Activated CD8-positive, alpha-beta memory T cell treated with anti-CD3 and anti-CD28 coated beads, Interleukin-2, amount 50 U/mL, for 24 hours (primary cell): ENCODE data around the gene CDC123.
A peak's percentile ranks its signal among the peaks of the same experiment; 100 is the strongest.
"Not testable (repeated sequence)": the region's sequence is repeated elsewhere in the genome, so short reads cannot be mapped to it uniquely, and the experiment has no call there.

Experiments
- DNase-seq: peaks from one replicate; pipeline ENCODE4 v3.0.0-alpha.2; 2020; ENCODE audit errors: extremely low read depth

CDC123 gene

GRCh38 chr10:12195603-12196506, at the start of gene CDC123, which contains the start of gene NUDT5:
Gene CDC123 (plus strand): TSS chr10:12196188. CDS start chr10:12196246, 58 bp downstream.
Gene NUDT5 (minus strand): TSS chr10:12195891. CDS start chr10:12186291, 9,600 bp downstream.
- DNase-seq: peak; percentile 71

GRCh38 chr10:12150163-12150562, 45.8 kb upstream of the CDC123 start:
- no peak for DNase-seq

- DNase-seq: no peak
These were observed 41.5 kb upstream of the CDC123 start for GRCh38 chr10:12154516-12154915.

- DNase-seq: no peak
These were observed 39.4 kb upstream of the CDC123 start for GRCh38 chr10:12156367-12157123.

- no peak for DNase-seq
These were observed 37.9 kb upstream of the CDC123 start for GRCh38 chr10:12158111-12158510.

- DNase-seq: no peak
These were observed 35.3 kb upstream of the CDC123 start for GRCh38 chr10:12160664-12161063.

GRCh38 chr10:12162927-12163326, 33.1 kb upstream of the CDC123 start:
- DNase-seq: no peak

GRCh38 chr10:12164085-12164484, 31.9 kb upstream of the CDC123 start:
- DNase-seq: no peak

GRCh38 chr10:12165036-12165435, 31.0 kb upstream of the CDC123 start:
- no peak for DNase-seq

- DNase-seq: no peak
These were observed 29.8 kb upstream of the CDC123 start for GRCh38 chr10:12165999-12166775.

- DNase-seq: not testable (repeated sequence)
These were observed 24.5 kb upstream of the CDC123 start for GRCh38 chr10:12171512-12171911.

GRCh38 chr10:12177642-12178041, 18.3 kb upstream of the CDC123 start:
- DNase-seq: no peak

- DNase-seq: no peak
These were observed 16.3 kb upstream of the CDC123 start for GRCh38 chr10:12179606-12180170.

GRCh38 chr10:12180221-12180974, 15.6 kb upstream of the CDC123 start:
- no peak for DNase-seq

- peak; percentile 51 for DNase-seq
These were observed 14.8 kb upstream of the CDC123 start for GRCh38 chr10:12181065-12181775.

- no peak for DNase-seq
These were observed 11.8 kb upstream of the CDC123 start for GRCh38 chr10:12184165-12184564.

- DNase-seq: no peak
These were observed 9.7 kb upstream of the CDC123 start for GRCh38 chr10:12186323-12186722.

GRCh38 chr10:12187321-12187905, 8.6 kb upstream of the CDC123 start:
- DNase-seq: no peak

GRCh38 chr10:12188656-12189055, 7.3 kb upstream of the CDC123 start:
- DNase-seq: no peak

- no peak for DNase-seq
These were observed 6.6 kb upstream of the CDC123 start for GRCh38 chr10:12189426-12189825.
